K562 (cell line): ENCODE measurements around the gene SDC3. TPM values are rescaled to one million over a fixed set of nuclear protein-coding genes. Genes with fewer than 3 reads are reported as not detected.

Source experiments
- BRD9 ChIP-seq: fragments of 450-650 bp; IDR thresholded peaks from 2 replicates; pipeline ENCODE4 v1.6.1; 2018; ENCODE audit warnings: low read depth; ENCODE audit not compliant: partially characterized antibody
- FOXA1 ChIP-seq: fragments of 450-650 bp; IDR thresholded peaks from 2 replicates; pipeline ENCODE4 v1.6.1; 2016; ENCODE audit warnings: mild to moderate bottlenecking, borderline replicate concordance
- GABPA ChIP-seq: fragments of 200-800 bp; sonication (Bioruptor generic); conservative IDR thresholded peaks from 2 replicates; pipeline ENCODE4 v1.6.1; 2016; ENCODE audit warnings: low read depth, missing genetic modification characterization, missing compliant biosample characterization
- GATAD2A ChIP-seq: fragments of 450-650 bp; IDR thresholded peaks from 2 replicates; pipeline ENCODE4 v1.6.1; 2017
- GTF2A2 ChIP-seq: IDR thresholded peaks from 2 replicates; pipeline ENCODE4 v1.6.1; 2016; ENCODE audit warnings: mild to moderate bottlenecking, missing genetic modification characterization, missing compliant biosample characterization
- HDAC6 ChIP-seq: IDR thresholded peaks from 2 replicates; pipeline ENCODE4 v1.6.1; 2012; ENCODE audit warnings: low read depth, mild to moderate bottlenecking, control low read depth, inconsistent platforms, low read length, moderate library complexity
- HMG20A ChIP-seq: fragments of 450-650 bp; formaldehyde crosslinking; conservative IDR thresholded peaks from 2 replicates; pipeline ENCODE4 v1.4.0; 2020; ENCODE audit warnings: mild to moderate bottlenecking, mixed read lengths
- HOXB6 ChIP-seq: fragments of 250-450 bp; sonication (Bioruptor Pico); IDR thresholded peaks from 2 replicates; pipeline ENCODE4 v1.5.1; 2022; ENCODE audit warnings: mild to moderate bottlenecking, borderline replicate concordance
- KAT7 ChIP-seq: sonication (generic); formaldehyde crosslinking; IDR thresholded peaks from 2 replicates; pipeline ENCODE4 v1.8.0; 2022; ENCODE audit warnings: missing genetic modification reagents, mild to moderate bottlenecking, borderline replicate concordance
- KLF13 ChIP-seq: fragments of 450-650 bp; IDR thresholded peaks from 2 replicates; pipeline ENCODE4 v1.6.1; 2016; ENCODE audit warnings: missing genetic modification characterization, low read depth, mild to moderate bottlenecking, missing compliant biosample characterization, moderate library complexity, borderline replicate concordance
- MITF ChIP-seq: IDR thresholded peaks from 2 replicates; pipeline ENCODE4 v1.6.1; 2014; ENCODE audit warnings: antibody characterized with exemption
- NBN ChIP-seq: fragments of 450-650 bp; IDR thresholded peaks from 2 replicates; pipeline ENCODE4 v1.6.1; 2016; ENCODE audit warnings: low read depth, mild to moderate bottlenecking
- TAL1 ChIP-seq: fragments of 450-650 bp; IDR thresholded peaks from 2 replicates; pipeline ENCODE4 v1.6.1; 2016; ENCODE audit warnings: mild to moderate bottlenecking
- XRCC3 ChIP-seq: fragments of 450-650 bp; IDR thresholded peaks from 2 replicates; pipeline ENCODE4 v1.6.1; 2017; ENCODE audit warnings: mild to moderate bottlenecking, moderate library complexity
- ZNF143 ChIP-seq: sonication (generic); formaldehyde crosslinking; IDR thresholded peaks from 2 replicates; pipeline ENCODE4 v1.9.0; 2022; ENCODE audit warnings: mild to moderate bottlenecking, missing genetic modification reagents
- ZNF146 ChIP-seq: IDR thresholded peaks from one replicate; pipeline ENCODE4 v1.6.1; 2018; ENCODE audit warnings: missing compliant biosample characterization; ENCODE audit not compliant: unreplicated experiment
- ZNF212 ChIP-seq: fragments of 450-650 bp; formaldehyde crosslinking; IDR thresholded peaks from 2 replicates; pipeline ENCODE4 v1.4.0; 2020; ENCODE audit warnings: mild to moderate bottlenecking
- ZNF239 ChIP-seq: fragments of 250-450 bp; sonication (Bioruptor Pico); IDR thresholded peaks from 2 replicates; pipeline ENCODE4 v1.4.0; 2020; ENCODE audit warnings: mild to moderate bottlenecking
- ZNF263 ChIP-seq: sonication (generic); formaldehyde crosslinking; IDR thresholded peaks from 2 replicates; pipeline ENCODE4 v1.8.0; 2022; ENCODE audit warnings: mild to moderate bottlenecking, missing genetic modification reagents, borderline replicate concordance
- ZNF444 ChIP-seq: fragments of 250-450 bp; sonication (Bioruptor Pico); IDR thresholded peaks from 2 replicates; pipeline ENCODE4 v1.4.0; 2020; ENCODE audit warnings: mild to moderate bottlenecking, moderate library complexity
- ZNF79 ChIP-seq: fragments of 250-450 bp; sonication (Bioruptor Pico); IDR thresholded peaks from 2 replicates; pipeline ENCODE4 v1.4.0; 2020; ENCODE audit warnings: low read depth, mild to moderate bottlenecking, moderate library complexity
- polyA plus RNA-seq, 8 experiments: library from polyadenylated mRNA; depleted of rRNA in 4 of 8; stranded (reverse) in 5 of 8; unstranded in 3 of 8; fragments of >200 nt; fragmentation: Nextera tagmentation in 2 of 8; fragmentation: Illumina TruSeq in 1 of 8; extraction: Ambion mirVana in 2 of 8; extraction: Trizol in 1 of 8; gene quantifications; 2 replicates each; pipeline versions ENCODE4 v1.2.1 to v1.2.3, GENCODE V29; 2011 to 2014; ENCODE audit warnings: inconsistent platforms in 1 of 8, missing spikeins in 1 of 8
- total RNA-seq, 7 experiments: library from RNA; depleted of rRNA in 6 of 7; stranded (reverse); fragments of >200 nt in 6 of 7; fragmentation: Illumina TruSeq in 2 of 7; extraction: Trizol in 2 of 7; gene quantifications; 2 replicates each; pipeline versions ENCODE4 v1.2.1 to v1.2.3, GENCODE V29; 2011 to 2021; ENCODE audit warnings: low replicate concordance in 1 of 7
- TF ChIP-seq, protein P1 (sequence below): fragments of 250-450 bp; sonication (Bioruptor Pico); IDR thresholded peaks from 2 replicates; pipeline ENCODE4 v1.6.1; 2021; ENCODE audit warnings: mild to moderate bottlenecking
- TF ChIP-seq, protein P2 (sequence below), 3 experiments: fragments of 200-800 bp in 1 of 3; fragments of 250-450 bp in 1 of 3; fragments of 450-650 bp in 1 of 3; sonication (Bioruptor Pico) in 1 of 3; sonication (Bioruptor generic) in 1 of 3; formaldehyde crosslinking in 1 of 3; IDR thresholded peaks; 2 replicates each; pipeline versions ENCODE4 v1.6.1 to v1.8.0; 2016 to 2022; ENCODE audit warnings: mild to moderate bottlenecking in 2 of 3, missing genetic modification characterization in 2 of 3, missing compliant biosample characterization in 1 of 3, moderate library complexity in 1 of 3

SDC3 gene
- total and polyA plus RNA-seq, 9 of the 15 experiments (the other 6 are each of a cell fraction or from before 2014, with no cell fraction given), result 0.38 to 44.1 (median 12.1) TPM

DNA sequence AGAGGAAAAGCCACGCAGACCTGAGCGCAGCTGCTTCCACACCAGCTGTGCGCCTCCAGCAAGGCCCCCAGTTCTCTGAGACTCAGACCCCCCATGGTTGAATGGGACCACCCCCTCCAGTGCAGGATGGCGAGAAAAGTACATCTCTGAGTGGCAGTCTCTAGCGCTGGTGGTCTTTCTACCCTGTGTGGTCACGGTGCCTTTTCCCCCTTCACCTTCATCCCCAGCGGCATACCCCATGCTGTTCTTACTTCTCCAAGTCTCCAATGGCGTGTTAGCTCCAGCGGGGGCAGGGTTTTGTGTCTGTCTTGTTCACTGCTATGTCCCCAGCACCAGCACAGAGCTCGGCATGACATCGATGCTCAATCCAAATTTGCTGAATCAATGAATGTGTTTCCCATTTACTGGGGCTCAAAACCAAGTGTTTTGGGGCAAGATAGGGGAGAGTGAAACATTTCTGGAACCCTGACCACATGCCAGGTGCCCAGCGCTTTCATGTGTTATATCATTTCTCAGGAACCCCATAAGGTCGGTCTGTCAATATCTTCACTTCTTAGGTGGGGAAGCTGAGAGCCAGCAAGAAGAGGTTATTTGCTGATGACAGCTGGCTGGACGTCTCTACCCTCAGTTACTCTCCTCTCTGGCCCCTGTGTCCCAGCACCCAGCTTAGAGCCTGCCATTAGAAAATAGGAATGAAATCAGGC, 959 bp upstream of the SDC3 start (continued):
- no peak for TF ChIP-seq ZNF79 (CRISPR knock-in tag)
- no peak for TF ChIP-seq ZNF143 (CRISPR knock-in tag)
- TF ChIP-seq TAL1, result no peak
- TF ChIP-seq ZNF212 (CRISPR knock-in tag), result no peak
- no peak for TF ChIP-seq ZNF146 (CRISPR knock-in tag)
- no peak for TF ChIP-seq GATAD2A
- TF ChIP-seq, protein P1, sequence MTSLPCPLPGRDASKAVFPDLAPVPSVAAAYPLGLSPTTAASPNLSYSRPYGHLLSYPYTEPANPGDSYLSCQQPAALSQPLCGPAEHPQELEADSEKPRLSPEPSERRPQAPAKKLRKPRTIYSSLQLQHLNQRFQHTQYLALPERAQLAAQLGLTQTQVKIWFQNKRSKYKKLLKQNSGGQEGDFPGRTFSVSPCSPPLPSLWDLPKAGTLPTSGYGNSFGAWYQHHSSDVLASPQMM (CRISPR knock-in tag), result no peak
- TF ChIP-seq GABPA (tag), result no peak
- TF ChIP-seq, protein P2, sequence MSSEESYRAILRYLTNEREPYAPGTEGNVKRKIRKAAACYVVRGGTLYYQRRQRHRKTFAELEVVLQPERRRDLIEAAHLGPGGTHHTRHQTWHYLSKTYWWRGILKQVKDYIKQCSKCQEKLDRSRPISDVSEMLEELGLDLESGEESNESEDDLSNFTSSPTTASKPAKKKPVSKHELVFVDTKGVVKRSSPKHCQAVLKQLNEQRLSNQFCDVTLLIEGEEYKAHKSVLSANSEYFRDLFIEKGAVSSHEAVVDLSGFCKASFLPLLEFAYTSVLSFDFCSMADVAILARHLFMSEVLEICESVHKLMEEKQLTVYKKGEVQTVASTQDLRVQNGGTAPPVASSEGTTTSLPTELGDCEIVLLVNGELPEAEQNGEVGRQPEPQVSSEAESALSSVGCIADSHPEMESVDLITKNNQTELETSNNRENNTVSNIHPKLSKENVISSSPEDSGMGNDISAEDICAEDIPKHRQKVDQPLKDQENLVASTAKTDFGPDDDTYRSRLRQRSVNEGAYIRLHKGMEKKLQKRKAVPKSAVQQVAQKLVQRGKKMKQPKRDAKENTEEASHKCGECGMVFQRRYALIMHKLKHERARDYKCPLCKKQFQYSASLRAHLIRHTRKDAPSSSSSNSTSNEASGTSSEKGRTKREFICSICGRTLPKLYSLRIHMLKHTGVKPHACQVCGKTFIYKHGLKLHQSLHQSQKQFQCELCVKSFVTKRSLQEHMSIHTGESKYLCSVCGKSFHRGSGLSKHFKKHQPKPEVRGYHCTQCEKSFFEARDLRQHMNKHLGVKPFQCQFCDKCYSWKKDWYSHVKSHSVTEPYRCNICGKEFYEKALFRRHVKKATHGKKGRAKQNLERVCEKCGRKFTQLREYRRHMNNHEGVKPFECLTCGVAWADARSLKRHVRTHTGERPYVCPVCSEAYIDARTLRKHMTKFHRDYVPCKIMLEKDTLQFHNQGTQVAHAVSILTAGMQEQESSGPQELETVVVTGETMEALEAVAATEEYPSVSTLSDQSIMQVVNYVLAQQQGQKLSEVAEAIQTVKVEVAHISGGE (CRISPR knock-in tag; IDR thresholded peaks at IDR 0.05), result no peak
- no peak for TF ChIP-seq BRD9
- TF ChIP-seq HOXB6 (CRISPR knock-in tag), result no peak
- TF ChIP-seq NBN, result no peak
- TF ChIP-seq KLF13 (tag), result no peak
- no peak for TF ChIP-seq MITF
- no peak for TF ChIP-seq ZNF239
- TF ChIP-seq HMG20A (CRISPR knock-in tag), result no peak
- no peak for TF ChIP-seq HDAC6
- no peak for TF ChIP-seq ZNF263 (CRISPR knock-in tag)
- TF ChIP-seq ZNF444 (CRISPR knock-in tag), result no peak
- no peak for TF ChIP-seq FOXA1
- TF ChIP-seq XRCC3, result no peak
- TF ChIP-seq GTF2A2 (tag), result no peak
- TF ChIP-seq KAT7 (CRISPR knock-in tag), result no peak
